ENCODE data around the gene HGS. TPM values are rescaled to one million over a fixed set of nuclear protein-coding genes. Genes with fewer than 3 reads are reported as not detected.

The HGS gene
- total RNA-seq, 1 donor from 2014 or later: 44.4 TPM

- no peak for DNase-seq (ENCODE audit: low spot score in 2 of 2)
- no peak for FAIRE-seq
These were observed 17.7 kb downstream of the HGS start for GRCh38 chr17:81701288-81702071.

GRCh38 chr17:81702934-81703746 lies 19.3 kb downstream of the HGS start, which contains the start of gene MRPL12:
Gene MRPL12 (plus strand): TSS chr17:81703367. CDS start chr17:81703502, 135 bp downstream.
- peak; percentile 100 for DNase-seq (ENCODE audit: low spot score in 2 of 2)
- FAIRE-seq: no peak

- DNase-seq (ENCODE audit: low spot score in 2 of 2) (no peak), FAIRE-seq (no peak)
These were observed 20.2 kb downstream of the HGS start for GRCh38 chr17:81703747-81704654.

GRCh38 chr17:81705518-81706231 lies 21.9 kb downstream of the HGS start:
- no peak for FAIRE-seq
- DNase-seq (ENCODE audit: low spot score in 2 of 2): no peak

- FAIRE-seq (no peak), DNase-seq (ENCODE audit: low spot score in 2 of 2) (no peak)
These were observed 22.4 kb downstream of the HGS start for GRCh38 chr17:81706232-81706611.

- no peak for FAIRE-seq
These were observed 23.2 kb downstream of the HGS start for GRCh38 chr17:81706757-81707624.

GRCh38 chr17:81707725-81708646 lies 24.2 kb downstream of the HGS start:
- FAIRE-seq (no peak), DNase-seq (ENCODE audit: low spot score in 2 of 2) (no peak)

More at GRCh38 chr17:81706757-81707624, 23.2 kb downstream of the HGS start:
- no peak for DNase-seq (ENCODE audit: low spot score in 2 of 2)

- no peak for DNase-seq (ENCODE audit: low spot score in 2 of 2)
- FAIRE-seq: no peak
These were observed 25.0 kb downstream of the HGS start for GRCh38 chr17:81708739-81709185.

- DNase-seq (ENCODE audit: low spot score in 2 of 2) (no peak), FAIRE-seq (no peak)
These were observed 26.9 kb downstream of the HGS start for GRCh38 chr17:81710514-81711308.

- DNase-seq (ENCODE audit: low spot score in 2 of 2): peak; percentile 94 to 95
- no peak for FAIRE-seq
These were observed 28.1 kb downstream of the HGS start, which contains the start of gene SLC25A10 for GRCh38 chr17:81711814-81712467. Gene SLC25A10 (plus strand): TSS chr17:81712284. CDS start chr17:81712427, 143 bp downstream.

- FAIRE-seq (no peak), DNase-seq (ENCODE audit: low spot score in 2 of 2) (peak in 1 of 2 donors; percentile 64)
These were observed 28.7 kb downstream of the HGS start for GRCh38 chr17:81712468-81713003.

GRCh38 chr17:81713004-81713555 lies 29.3 kb downstream of the HGS start:
- DNase-seq (ENCODE audit: low spot score in 2 of 2) (no peak), FAIRE-seq (no peak)

- DNase-seq (ENCODE audit: low spot score in 2 of 2): no peak
- no peak for FAIRE-seq
These were observed 30.0 kb downstream of the HGS start for GRCh38 chr17:81713556-81714411.

GRCh38 chr17:81714412-81715106 lies 30.7 kb downstream of the HGS start:
- FAIRE-seq (no peak), DNase-seq (ENCODE audit: low spot score in 2 of 2) (no peak)
